ENCODE data around the gene E2F7. TPM values are rescaled to one million over a fixed set of nuclear protein-coding genes. Genes with fewer than 3 reads are reported as not detected.
A peak's percentile ranks its signal among the peaks of the same experiment; 100 is the strongest.
"Not testable (repeated sequence)": the region's sequence is repeated elsewhere in the genome, so short reads cannot be mapped to it uniquely, and the experiment has no call there.

Gene E2F7
- total RNA-seq, 1 donor: 23.4 TPM

DNA sequence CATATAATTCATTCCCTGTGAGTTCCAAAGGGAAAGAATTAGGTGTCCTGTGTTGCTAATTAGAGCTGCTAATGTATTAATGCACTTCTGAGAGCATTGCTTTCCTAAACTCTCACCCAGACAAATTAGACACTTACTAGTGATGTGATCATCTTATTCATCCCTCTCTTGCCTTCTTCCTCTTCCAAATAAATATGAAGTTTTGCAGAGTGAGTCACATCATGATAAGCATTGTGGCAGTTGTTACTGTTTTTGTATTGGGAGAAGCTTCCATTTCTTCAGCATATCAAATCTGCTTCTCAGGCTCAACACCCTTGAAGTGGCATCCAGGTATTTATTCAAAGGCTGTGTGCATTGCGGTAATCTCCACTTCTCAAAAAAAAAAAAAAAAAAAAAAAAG lies 37.3 kb upstream of the E2F7 start:
- TF ChIP-seq, protein P1, sequence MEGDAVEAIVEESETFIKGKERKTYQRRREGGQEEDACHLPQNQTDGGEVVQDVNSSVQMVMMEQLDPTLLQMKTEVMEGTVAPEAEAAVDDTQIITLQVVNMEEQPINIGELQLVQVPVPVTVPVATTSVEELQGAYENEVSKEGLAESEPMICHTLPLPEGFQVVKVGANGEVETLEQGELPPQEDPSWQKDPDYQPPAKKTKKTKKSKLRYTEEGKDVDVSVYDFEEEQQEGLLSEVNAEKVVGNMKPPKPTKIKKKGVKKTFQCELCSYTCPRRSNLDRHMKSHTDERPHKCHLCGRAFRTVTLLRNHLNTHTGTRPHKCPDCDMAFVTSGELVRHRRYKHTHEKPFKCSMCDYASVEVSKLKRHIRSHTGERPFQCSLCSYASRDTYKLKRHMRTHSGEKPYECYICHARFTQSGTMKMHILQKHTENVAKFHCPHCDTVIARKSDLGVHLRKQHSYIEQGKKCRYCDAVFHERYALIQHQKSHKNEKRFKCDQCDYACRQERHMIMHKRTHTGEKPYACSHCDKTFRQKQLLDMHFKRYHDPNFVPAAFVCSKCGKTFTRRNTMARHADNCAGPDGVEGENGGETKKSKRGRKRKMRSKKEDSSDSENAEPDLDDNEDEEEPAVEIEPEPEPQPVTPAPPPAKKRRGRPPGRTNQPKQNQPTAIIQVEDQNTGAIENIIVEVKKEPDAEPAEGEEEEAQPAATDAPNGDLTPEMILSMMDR (IDR thresholded peaks at IDR 0.05; ENCODE audit: insufficient read depth, low read length): no peak
- H3K4me3 ChIP-seq (ENCODE audit: low read depth, low read length): no peak overlapping the region
- DNase-seq (ENCODE audit: low read depth): peak; percentile 80

DNA sequence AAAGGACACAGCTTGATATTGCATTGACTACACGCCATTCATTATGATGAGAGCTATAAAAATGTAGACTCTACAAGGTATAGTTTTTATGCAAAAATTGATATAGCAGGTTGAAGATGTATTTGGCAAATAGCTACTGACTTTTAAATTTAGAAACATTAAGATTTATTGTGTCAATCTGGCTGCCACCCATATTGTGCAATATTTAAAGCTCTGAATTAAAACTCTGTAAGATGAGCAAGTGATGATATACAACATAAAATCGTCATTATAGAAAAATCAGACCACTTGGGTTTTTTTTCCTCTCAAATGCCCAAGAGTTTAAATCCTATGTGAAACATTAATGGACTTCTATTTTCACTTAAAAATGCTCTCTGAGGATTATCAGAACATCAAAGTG lies 36.8 kb upstream of the E2F7 start:
- peak; percentile 47 for DNase-seq (ENCODE audit: low read depth)
- H3K4me3 ChIP-seq (ENCODE audit: low read depth, low read length): no peak overlapping the region
- TF ChIP-seq, protein P1 (IDR thresholded peaks at IDR 0.05; ENCODE audit: insufficient read depth, low read length): no peak

DNA sequence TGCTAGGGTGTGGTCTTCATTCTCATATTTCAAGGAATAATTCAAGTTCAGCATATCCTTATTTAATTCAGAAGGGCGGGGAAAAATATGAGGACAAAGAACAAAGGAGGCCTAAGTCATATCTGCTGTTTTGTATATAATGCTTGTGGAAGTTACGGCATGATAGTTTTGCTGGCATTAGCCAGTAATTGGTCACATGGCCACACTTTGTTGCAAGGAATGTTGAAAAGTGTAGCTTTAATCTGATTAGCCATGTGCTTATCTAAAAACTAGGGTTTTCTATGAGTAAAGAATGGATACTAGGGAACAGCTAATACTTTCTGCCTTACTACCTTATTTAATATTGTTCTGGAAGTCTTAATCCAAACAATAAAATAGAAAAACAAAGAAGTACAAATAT lies 34.4 kb upstream of the E2F7 start:
- no peak overlapping the region for H3K4me3 ChIP-seq (ENCODE audit: low read depth, low read length)
- peak; percentile 59 for DNase-seq (ENCODE audit: low read depth)
- TF ChIP-seq, protein P1 (IDR thresholded peaks at IDR 0.05; ENCODE audit: insufficient read depth, low read length): no peak

DNA sequence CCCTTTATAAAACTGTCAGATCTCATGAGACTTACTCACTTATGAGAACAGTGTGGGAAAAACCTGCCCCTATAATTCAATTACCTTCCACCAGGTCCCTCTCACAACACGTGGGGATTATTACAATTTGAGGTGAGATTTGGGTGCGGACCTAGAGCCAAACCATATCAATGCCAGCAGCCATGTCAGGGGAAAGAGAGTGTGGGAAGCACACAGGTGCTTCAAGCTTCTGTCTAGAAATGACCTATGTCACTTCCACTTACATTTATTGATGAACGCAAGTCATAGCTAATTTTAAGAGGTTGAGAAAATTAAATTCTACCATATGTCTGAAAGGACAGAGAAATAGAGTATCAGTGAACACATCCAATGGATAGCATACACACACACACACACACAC lies 32.5 kb upstream of the E2F7 start:
- TF ChIP-seq, protein P1 (IDR thresholded peaks at IDR 0.05; ENCODE audit: insufficient read depth, low read length): no peak
- H3K4me3 ChIP-seq (ENCODE audit: low read depth, low read length): no peak overlapping the region
- no peak for DNase-seq (ENCODE audit: low read depth)

DNA sequence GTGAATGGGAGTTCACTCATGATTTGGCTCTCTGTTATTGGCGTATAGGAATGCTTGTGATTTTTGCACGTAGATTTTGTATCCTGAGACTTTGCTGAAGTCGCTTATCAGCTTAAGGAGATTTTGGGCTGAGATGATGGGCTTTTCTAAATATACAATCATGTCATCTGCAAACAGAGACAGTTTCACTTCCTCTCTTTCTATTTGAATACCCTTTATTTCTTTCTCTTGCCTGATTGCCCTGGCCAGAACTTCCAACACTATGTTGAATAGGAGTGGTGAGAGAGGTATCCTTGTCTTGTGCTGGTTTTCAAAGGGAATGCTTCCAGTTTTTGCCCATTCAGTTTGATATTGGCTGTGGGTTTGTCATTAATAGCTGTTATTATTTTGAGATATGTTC lies 26.9 kb upstream of the E2F7 start:
- not testable (repeated sequence) for H3K4me3 ChIP-seq (ENCODE audit: low read depth, low read length); DNase-seq (ENCODE audit: low read depth)

DNA sequence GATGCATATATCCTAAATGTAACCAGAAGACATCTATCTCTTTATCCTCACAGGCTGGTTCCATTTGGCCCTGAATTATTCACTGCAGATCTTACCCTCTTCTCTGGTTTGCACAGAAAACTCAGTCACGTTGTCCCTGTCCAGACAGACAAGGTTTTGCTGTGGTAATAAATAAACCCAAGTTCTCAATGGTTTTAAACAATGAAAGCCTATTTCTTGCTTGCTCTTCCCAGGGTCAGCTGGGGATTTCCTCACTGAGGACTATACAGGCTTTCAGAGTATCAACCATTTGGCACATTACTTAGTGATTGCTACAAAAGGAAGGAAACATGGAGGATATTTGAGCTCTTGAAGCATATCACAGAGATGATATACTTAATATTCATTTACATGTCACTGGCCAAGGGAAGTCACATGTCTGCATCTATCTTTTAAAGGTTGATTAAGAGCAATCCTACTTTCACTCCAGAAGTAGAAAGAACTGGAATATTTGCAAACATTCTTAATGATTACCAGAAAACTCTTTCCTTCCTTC lies 24.4 kb upstream of the E2F7 start:
- no peak overlapping the region for H3K4me3 ChIP-seq (ENCODE audit: low read depth, low read length)
- DNase-seq (ENCODE audit: low read depth): no peak
- TF ChIP-seq, protein P1 (IDR thresholded peaks at IDR 0.05; ENCODE audit: insufficient read depth, low read length): no peak

DNA sequence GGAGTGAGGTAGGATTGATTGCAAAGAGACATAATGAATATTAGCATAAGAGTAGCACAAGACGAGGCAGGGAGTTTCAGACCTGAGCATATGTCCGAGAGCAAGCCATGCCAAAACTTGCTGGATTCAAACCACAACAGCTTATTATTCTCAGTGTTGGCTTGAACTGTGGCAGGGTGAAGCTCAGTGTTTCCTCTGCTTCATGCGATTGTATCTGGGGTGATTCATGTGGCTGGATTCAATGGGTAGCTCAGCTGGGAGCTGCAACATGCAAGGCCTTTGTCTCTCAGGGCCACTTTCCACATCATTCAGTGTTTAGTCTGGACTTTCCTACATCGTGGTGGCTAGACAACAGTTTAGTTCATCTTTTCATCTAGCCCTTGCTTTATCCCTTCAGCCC lies 22.1 kb upstream of the E2F7 start:
- H3K4me3 ChIP-seq (ENCODE audit: low read depth, low read length): no peak overlapping the region
- DNase-seq (ENCODE audit: low read depth): peak; percentile 98
- TF ChIP-seq, protein P1 (IDR thresholded peaks at IDR 0.05; ENCODE audit: insufficient read depth, low read length): no peak

Data from fibroblast of the aortic adventitia (primary cell).